ENCODE measurements around the gene ZNF107. TPM values are rescaled to one million over a fixed set of nuclear protein-coding genes. Genes with fewer than 3 reads are reported as not detected.

The ZNF107 gene
- total and polyA plus RNA-seq, 2 donors (not counting 1 experiment from before 2014, with no cell fraction given), result 22.0 to 70.7 TPM

GRCh38 chr7:64653721-64654401 is 12.1 kb upstream of the ZNF107 start:
- peaks cover 0 to under 1% (median 0%) of the 10 kb centered on the region in 4 experiments for H3K27me3 ChIP-seq (replicated peaks in 1 of 4; ENCODE audit: control extremely low read depth in 1 of 4, control insufficient read depth in 3 of 4, insufficient read depth in 4 of 4, low read length in 3 of 4)
- intact Hi-C loops (cut with micrococcal nuclease), result no loop called here
- ATAC-seq (ENCODE audit: low read depth) (no peak), DNase-seq (no peak)
- peaks cover 0 to 3% (median 0%) of the 10 kb centered on the region in 3 donors for H3K9me3 ChIP-seq (ENCODE audit: control extremely low read depth in 1 of 3, control insufficient read depth in 2 of 3, insufficient read depth in 1 of 3, low read length in 2 of 3)
- no peak overlapping the region for H3K27ac ChIP-seq (ENCODE audit: low read length in 2 of 2)
- ChIA-PET POLR2A (interaction anchor here (0.6 kb wide), 1 partner anchor 51 kb away, joined by 3 read pairs; no protein-coding TSS in a partner anchor), CTCF (interaction anchor here (0.7 kb wide), 1 partner anchor 14 kb away, joined by 3 read pairs; no protein-coding TSS in a partner anchor)
- H2AFZ ChIP-seq (ENCODE audit: insufficient read depth, low read depth, low read length, poor library complexity, severe bottlenecking), result no peak overlapping the region
- H4K20me1 ChIP-seq (ENCODE audit: control insufficient read depth, insufficient read depth, low read length, poor library complexity, severe bottlenecking), result no peaks in the 10 kb centered on the region
- Mint-ChIP-seq H3K4me1 (no peaks in the 10 kb centered on the region), H3K4me3 (no peak overlapping the region), H3K9me3 (ENCODE audit: insufficient read depth) (no peaks in the 10 kb centered on the region), H3K27me3 (no peaks in the 10 kb centered on the region), H3K27ac (no peak overlapping the region)
- 92% methylated on average over 9 of the region's 11 CpGs for WGBS (ENCODE audit: insufficient coverage)
- H3K4me1 ChIP-seq (ENCODE audit: control insufficient read depth in 2 of 2, insufficient read depth in 2 of 2, low read length in 2 of 2), result no peaks in the 10 kb centered on the region
- H3K4me2 ChIP-seq (replicated peaks; ENCODE audit: low read depth, low read length, poor library complexity, severe bottlenecking), result no peak overlapping the region
- no peaks in the 10 kb centered on the region for H3K36me3 ChIP-seq (replicated peaks in 1 of 2; ENCODE audit: control extremely low read depth in 1 of 2, control insufficient read depth in 1 of 2, extremely low read depth in 1 of 2, insufficient read depth in 2 of 2, low read length in 1 of 2)
- TF ChIP-seq EZH2 (IDR thresholded peaks at IDR 0.05; ENCODE audit: borderline replicate concordance, insufficient read depth, low read depth, low read length, poor library complexity, severe bottlenecking) (no peak), CTCF (IDR thresholded peaks at IDR 0.05) (no peak)
- no peaks in the 10 kb centered on the region for H3K79me2 ChIP-seq (ENCODE audit: control insufficient read depth, insufficient read depth, low read length)
- no peak overlapping the region for H3K9ac ChIP-seq (ENCODE audit: low read length)
- no peak overlapping the region for H3K4me3 ChIP-seq (ENCODE audit: control extremely low read depth in 1 of 5, extremely low read depth in 1 of 5, insufficient read depth in 1 of 5, low read depth in 2 of 5, low read length in 4 of 5)

GRCh38 chr7:64654796-64655548 is 11.0 kb upstream of the ZNF107 start:
- H3K4me1 Mint-ChIP-seq, result no peaks in the 10 kb centered on the region
- Histone ChIP-seq H3K27me3 (replicated peaks in 1 of 4; ENCODE audit: control extremely low read depth in 1 of 4, control insufficient read depth in 3 of 4, insufficient read depth in 4 of 4, low read length in 3 of 4) (peaks cover 0 to 2% (median 0%) of the 10 kb centered on the region in 4 experiments), H3K27ac (ENCODE audit: low read length in 2 of 2) (no peak overlapping the region), H3K9me3 (ENCODE audit: control extremely low read depth in 1 of 3, control insufficient read depth in 2 of 3, insufficient read depth in 1 of 3, low read length in 2 of 3) (peaks cover 0 to 3% (median 0%) of the 10 kb centered on the region in 3 donors), H3K9ac (ENCODE audit: low read length) (no peak overlapping the region), H3K4me3 (ENCODE audit: control extremely low read depth in 1 of 5, extremely low read depth in 1 of 5, insufficient read depth in 1 of 5, low read depth in 2 of 5, low read length in 4 of 5) (no peak overlapping the region), H3K4me2 (replicated peaks; ENCODE audit: low read depth, low read length, poor library complexity, severe bottlenecking) (no peak overlapping the region), H3K36me3 (replicated peaks in 1 of 2; ENCODE audit: control extremely low read depth in 1 of 2, control insufficient read depth in 1 of 2, extremely low read depth in 1 of 2, insufficient read depth in 2 of 2, low read length in 1 of 2) (no peaks in the 10 kb centered on the region), H2AFZ (ENCODE audit: insufficient read depth, low read depth, low read length, poor library complexity, severe bottlenecking) (no peak overlapping the region), H3K4me1 (ENCODE audit: control insufficient read depth in 2 of 2, insufficient read depth in 2 of 2, low read length in 2 of 2) (no peaks in the 10 kb centered on the region), H4K20me1 (ENCODE audit: control insufficient read depth, insufficient read depth, low read length, poor library complexity, severe bottlenecking) (no peaks in the 10 kb centered on the region), H3K79me2 (ENCODE audit: control insufficient read depth, insufficient read depth, low read length) (no peaks in the 10 kb centered on the region)
- H3K27ac Mint-ChIP-seq, result no peak overlapping the region
- CTCF ChIA-PET, result no interaction called here
- TF ChIP-seq EZH2 (IDR thresholded peaks at IDR 0.05; ENCODE audit: borderline replicate concordance, insufficient read depth, low read depth, low read length, poor library complexity, severe bottlenecking), result no peak
- TF ChIP-seq CTCF (IDR thresholded peaks at IDR 0.05), result no peak
- WGBS (ENCODE audit: insufficient coverage), result 96% methylated on average over 5 of the region's 5 CpGs
- DNase-seq (no peak), ATAC-seq (ENCODE audit: low read depth) (no peak)
- H3K4me3 Mint-ChIP-seq, result no peak overlapping the region
- intact Hi-C loops (cut with micrococcal nuclease), result no loop called here
- POLR2A ChIA-PET, result interaction anchor here (0.5 kb wide), 1 partner anchor 19 kb away, joined by 4 read pairs; no protein-coding TSS in a partner anchor
- no peaks in the 10 kb centered on the region for H3K27me3 Mint-ChIP-seq
- H3K9me3 Mint-ChIP-seq (ENCODE audit: insufficient read depth), result no peaks in the 10 kb centered on the region

All from B cell (primary cell).